Jurkat, Clone E6-1 (cell line): ENCODE results near the gene RPS21. TPM values are rescaled to one million over a fixed set of nuclear protein-coding genes. Genes with fewer than 3 reads are reported as not detected.

ENCODE experiments used
- DNase-seq: peaks from one replicate; pipeline ENCODE4 v3.0.0-alpha.2; 2011; ENCODE audit warnings: low read depth, low spot score
- H3K4me3 ChIP-seq: 2 replicates; pipeline ENCODE4 v1.5.1; 2011; ENCODE audit warnings: mild to moderate bottlenecking, low read length, control low read depth, moderate library complexity
- polyA plus RNA-seq: library from polyadenylated mRNA; unstranded; fragments of >200 nt; gene quantifications from one replicate; pipeline ENCODE4 v1.2.1, GENCODE V29; 2012; ENCODE audit warnings: missing spikeins; ENCODE audit not compliant: insufficient read length, insufficient read depth

The RPS21 gene
- polyA plus RNA-seq: 3,293 TPM

GRCh38 chr20:62386383-62387218 lies at the start of gene RPS21:
Gene RPS21 (plus strand): TSS chr20:62387103. CDS start chr20:62387339, 236 bp downstream.
- H3K4me3 ChIP-seq: peak within 1 kb of the TSS; percentile 99
- peak; percentile 86 for DNase-seq

- no peak overlapping the region for H3K4me3 ChIP-seq
- peak; percentile 24 for DNase-seq
Measured at GRCh38 chr20:62337558-62338293, 49.2 kb upstream of the RPS21 start.

GRCh38 chr20:62338294-62338620 lies 48.6 kb upstream of the RPS21 start:
- no peak overlapping the region for H3K4me3 ChIP-seq
- no peak for DNase-seq

- no peak overlapping the region for H3K4me3 ChIP-seq
- DNase-seq: no peak
Measured at GRCh38 chr20:62339647-62340062, 47.2 kb upstream of the RPS21 start.

- no peak overlapping the region for H3K4me3 ChIP-seq
- no peak for DNase-seq
Measured at GRCh38 chr20:62342910-62343309, 44.0 kb upstream of the RPS21 start.

GRCh38 chr20:62344092-62344491 lies 42.8 kb upstream of the RPS21 start:
- DNase-seq: no peak
- H3K4me3 ChIP-seq: no peak overlapping the region

GRCh38 chr20:62344782-62345181 lies 42.1 kb upstream of the RPS21 start:
- no peak overlapping the region for H3K4me3 ChIP-seq
- no peak for DNase-seq

- no peak for DNase-seq
- no peak overlapping the region for H3K4me3 ChIP-seq
Measured at GRCh38 chr20:62345681-62346370, 41.1 kb upstream of the RPS21 start.

GRCh38 chr20:62346398-62347150 lies 40.3 kb upstream of the RPS21 start:
- H3K4me3 ChIP-seq: no peak overlapping the region
- no peak for DNase-seq

- no peak for DNase-seq
- no peak overlapping the region for H3K4me3 ChIP-seq
Measured at GRCh38 chr20:62347151-62347404, 39.8 kb upstream of the RPS21 start.

- no peak for DNase-seq
- H3K4me3 ChIP-seq: no peak overlapping the region
Measured at GRCh38 chr20:62347445-62347844, 39.5 kb upstream of the RPS21 start.

- H3K4me3 ChIP-seq: no peak overlapping the region
- no peak for DNase-seq
Measured at GRCh38 chr20:62348604-62349003, 38.3 kb upstream of the RPS21 start.

GRCh38 chr20:62349556-62350097 lies 37.3 kb upstream of the RPS21 start:
- no peak overlapping the region for H3K4me3 ChIP-seq
- no peak for DNase-seq

GRCh38 chr20:62350098-62350628 lies 36.7 kb upstream of the RPS21 start:
- H3K4me3 ChIP-seq: no peak overlapping the region
- DNase-seq: no peak

GRCh38 chr20:62350629-62351422 lies 36.1 kb upstream of the RPS21 start:
- H3K4me3 ChIP-seq: no peak overlapping the region
- no peak for DNase-seq

- no peak for DNase-seq
- H3K4me3 ChIP-seq: no peak overlapping the region
Measured at GRCh38 chr20:62351469-62352401, 35.2 kb upstream of the RPS21 start.
